Thyroid gland (tissue), 4 donors: Measurements from ENCODE around the gene COL21A1. TPM values are rescaled to one million over a fixed set of nuclear protein-coding genes. Genes with fewer than 3 reads are reported as not detected.

Source experiments
- DNase-seq, 2 donors: peaks; one replicate each; pipeline ENCODE4 v3.0.0-alpha.2; 2019
- H3K27ac ChIP-seq, 3 donors: fragments of 200-600 bp; sonication (generic); 1 replicate in 2 of 3; 2 replicates in 1 of 3; pipeline ENCODE4 v1.5.1; 2016 to 2019; ENCODE audit warnings: mild to moderate bottlenecking in 1 of 3, moderate library complexity in 1 of 3
- H3K27me3 ChIP-seq: fragments of 200-600 bp; sonication (generic); one replicate; pipeline ENCODE4 v1.5.1; 2019
- H3K36me3 ChIP-seq, 2 donors: fragments of 200-600 bp; sonication (generic); one replicate each; pipeline ENCODE4 v1.5.1; 2016 to 2019
- H3K4me1 ChIP-seq, 2 donors: fragments of 200-600 bp; sonication (generic); one replicate each; pipeline ENCODE4 v1.5.1; 2017 to 2019
- H3K4me3 ChIP-seq, 3 donors: fragments of 200-600 bp; sonication (generic); replicated peaks in 1 of 3; 1 replicate in 2 of 3; 2 replicates in 1 of 3; pipeline ENCODE4 v1.5.1; 2016; ENCODE audit warnings: mild to moderate bottlenecking in 1 of 3
- H3K9me3 ChIP-seq: fragments of 200-600 bp; sonication (generic); one replicate; pipeline ENCODE4 v1.5.1; 2017
- POLR2A ChIP-seq, 2 donors: fragments of 450-650 bp; IDR thresholded peaks; one replicate each; pipeline ENCODE4 v1.6.1; 2017; ENCODE audit warnings: antibody characterized with exemption in 2 of 2, mild to moderate bottlenecking in 2 of 2, moderate library complexity in 1 of 2
- WGBS, 2 donors: methylation state at CpG; one replicate each; pipeline ENCODE4 v1.1.5; 2017; 5-methylcytosine and 5-hydroxymethylcytosine counted together
- intact Hi-C: fragments of 100-400 bp; cut with DNase I; formaldehyde crosslinking; loops from one replicate; pipeline ENCODE4 v1.15.1; 2023
- total RNA-seq, 4 donors: library from RNA; depleted of rRNA; stranded (reverse); fragments of >200 nt; gene quantifications; one replicate each; pipeline ENCODE4 v1.2.3, GENCODE V29; 2016
- TF ChIP-seq, protein P1 (sequence below), 6 experiments: fragments of 200-600 bp in 3 of 6; fragments of 450-650 bp in 3 of 6; sonication (generic) in 3 of 6; IDR thresholded peaks; one replicate each; pipeline ENCODE4 v1.5.1; 2016 to 2019; ENCODE audit warnings: antibody characterized with exemption in 6 of 6, mild to moderate bottlenecking in 2 of 6, inconsistent platforms in 1 of 6, moderate library complexity in 1 of 6

Gene COL21A1
- total RNA-seq, 4 donors from 2014 or later, result 1.6 to 8.8 (median 3.0) TPM

DNA sequence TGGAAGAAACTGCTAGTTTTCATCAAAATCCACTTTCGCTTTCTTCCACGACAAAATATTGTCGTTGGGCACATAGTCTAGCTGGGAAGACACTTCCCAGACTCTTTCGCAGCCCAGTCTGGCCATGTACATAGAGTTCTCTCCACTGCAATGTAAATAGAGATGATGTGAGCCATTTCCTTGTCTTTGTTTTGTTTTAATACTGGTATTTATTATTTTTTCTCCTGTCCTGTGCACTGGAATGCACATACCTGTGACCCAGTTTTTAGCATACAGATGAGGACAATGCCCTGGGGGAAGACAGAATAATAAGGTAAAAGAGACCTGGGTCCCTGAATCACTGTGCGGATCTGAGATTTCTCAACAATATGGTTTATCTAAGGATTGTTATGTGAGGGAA lies 222.4 kb downstream of the COL21A1 start:
- TF ChIP-seq POLR2A (IDR thresholded peaks at IDR 0.05), result no peak
- TF ChIP-seq, protein P1, sequence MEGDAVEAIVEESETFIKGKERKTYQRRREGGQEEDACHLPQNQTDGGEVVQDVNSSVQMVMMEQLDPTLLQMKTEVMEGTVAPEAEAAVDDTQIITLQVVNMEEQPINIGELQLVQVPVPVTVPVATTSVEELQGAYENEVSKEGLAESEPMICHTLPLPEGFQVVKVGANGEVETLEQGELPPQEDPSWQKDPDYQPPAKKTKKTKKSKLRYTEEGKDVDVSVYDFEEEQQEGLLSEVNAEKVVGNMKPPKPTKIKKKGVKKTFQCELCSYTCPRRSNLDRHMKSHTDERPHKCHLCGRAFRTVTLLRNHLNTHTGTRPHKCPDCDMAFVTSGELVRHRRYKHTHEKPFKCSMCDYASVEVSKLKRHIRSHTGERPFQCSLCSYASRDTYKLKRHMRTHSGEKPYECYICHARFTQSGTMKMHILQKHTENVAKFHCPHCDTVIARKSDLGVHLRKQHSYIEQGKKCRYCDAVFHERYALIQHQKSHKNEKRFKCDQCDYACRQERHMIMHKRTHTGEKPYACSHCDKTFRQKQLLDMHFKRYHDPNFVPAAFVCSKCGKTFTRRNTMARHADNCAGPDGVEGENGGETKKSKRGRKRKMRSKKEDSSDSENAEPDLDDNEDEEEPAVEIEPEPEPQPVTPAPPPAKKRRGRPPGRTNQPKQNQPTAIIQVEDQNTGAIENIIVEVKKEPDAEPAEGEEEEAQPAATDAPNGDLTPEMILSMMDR (IDR thresholded peaks at IDR 0.05), result no peak
- Histone ChIP-seq H3K9me3 (no peaks in the 10 kb centered on the region), H3K27me3 (no peaks in the 10 kb centered on the region), H3K4me3 (no peak overlapping the region), H3K36me3 (no peaks in the 10 kb centered on the region), H3K27ac (no peak overlapping the region), H3K4me1 (no peaks in the 10 kb centered on the region)
- DNase-seq, result no peak
- WGBS, 2 donors, result 81 to 86% methylated on average over 5 of the region's 5 CpGs
- intact Hi-C loops, result no loop called here

DNA sequence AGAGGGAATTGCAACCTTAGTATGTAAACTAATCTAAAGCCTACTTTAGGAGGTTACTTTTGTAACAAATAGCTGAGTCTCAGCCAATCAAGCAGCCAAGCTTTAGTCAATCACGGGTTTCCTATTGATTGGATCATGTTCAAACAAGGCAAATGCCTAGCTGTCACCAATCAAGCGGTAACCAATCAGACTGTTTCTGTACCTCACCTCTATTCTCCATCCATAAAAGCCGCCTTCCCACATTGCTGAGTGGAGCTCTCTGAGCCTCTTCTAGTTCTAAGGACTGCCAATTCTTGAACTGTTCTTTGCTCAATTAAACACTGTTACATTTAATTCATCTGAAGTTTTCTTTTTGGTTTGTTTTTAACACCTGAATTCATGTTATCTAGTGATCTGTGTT lies 223.6 kb downstream of the COL21A1 start:
- no peak for DNase-seq
- H3K36me3 ChIP-seq, result no peaks in the 10 kb centered on the region
- H3K4me1 ChIP-seq, result no peaks in the 10 kb centered on the region
- WGBS, 2 donors, result 69 to 75% methylated on average over 3 of the region's 3 CpGs
- no peaks in the 10 kb centered on the region for H3K27me3 ChIP-seq
- no peak for TF ChIP-seq POLR2A (IDR thresholded peaks at IDR 0.05)
- TF ChIP-seq, protein P1 (IDR thresholded peaks at IDR 0.05), result no peak
- no peak overlapping the region for H3K4me3 ChIP-seq
- intact Hi-C loops, result no loop called here
- no peak overlapping the region for H3K27ac ChIP-seq
- no peaks in the 10 kb centered on the region for H3K9me3 ChIP-seq

DNA sequence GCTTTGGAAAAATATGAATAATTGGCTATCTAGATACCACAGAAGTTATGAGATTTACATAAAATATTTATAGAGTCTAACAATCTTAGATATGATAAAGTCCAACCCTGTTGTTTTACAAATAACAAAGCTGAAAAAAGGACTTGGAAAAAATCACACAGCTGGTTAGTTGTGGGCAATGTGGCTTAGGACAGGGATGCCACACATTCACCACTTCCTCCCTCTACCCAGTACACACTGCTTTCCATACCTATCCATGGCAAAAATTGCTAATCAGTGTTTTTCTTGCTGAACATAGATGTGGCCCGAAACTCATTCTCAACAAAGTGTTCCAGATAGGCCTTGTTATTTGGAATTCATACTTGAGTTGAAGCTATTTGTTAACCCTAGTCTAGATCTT lies 224.7 kb downstream of the COL21A1 start:
- Histone ChIP-seq H3K27me3 (no peaks in the 10 kb centered on the region), H3K27ac (no peak overlapping the region), H3K4me1 (no peaks in the 10 kb centered on the region), H3K9me3 (no peaks in the 10 kb centered on the region), H3K4me3 (no peak overlapping the region), H3K36me3 (no peaks in the 10 kb centered on the region)
- TF ChIP-seq, protein P1 (IDR thresholded peaks at IDR 0.05), result no peak
- no peak for TF ChIP-seq POLR2A (IDR thresholded peaks at IDR 0.05)
- WGBS, 2 donors, result 94 to 96% methylated on average over 1 of the region's 1 CpG
- intact Hi-C loops, result no loop called here
- no peak for DNase-seq

DNA sequence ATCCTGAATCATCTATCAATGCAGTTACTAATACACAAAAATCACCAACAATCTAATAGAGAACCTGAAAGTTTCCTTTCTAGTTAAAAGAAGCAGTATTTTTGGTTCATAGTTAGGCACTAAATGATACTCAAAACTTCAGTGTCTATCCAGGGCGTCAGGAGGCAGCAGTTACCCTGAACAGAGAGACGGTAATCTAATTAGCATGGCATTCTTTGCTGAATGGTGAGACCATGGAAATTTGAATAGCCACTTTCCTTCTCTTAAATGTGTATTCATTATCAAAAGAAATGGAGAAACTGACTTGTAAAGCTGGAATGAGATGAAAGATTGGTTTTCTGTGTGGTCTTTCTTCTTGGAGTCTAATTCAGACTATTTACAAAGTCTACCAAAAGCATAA lies 225.4 kb downstream of the COL21A1 start:
- no peak for DNase-seq
- Histone ChIP-seq H3K36me3 (no peaks in the 10 kb centered on the region), H3K9me3 (no peaks in the 10 kb centered on the region), H3K4me1 (no peaks in the 10 kb centered on the region), H3K27me3 (no peaks in the 10 kb centered on the region), H3K4me3 (no peak overlapping the region), H3K27ac (no peak overlapping the region)
- 77 to 78% methylated on average over 2 of the region's 2 CpGs for WGBS, 2 donors
- TF ChIP-seq, protein P1 (IDR thresholded peaks at IDR 0.05), result no peak
- no peak for TF ChIP-seq POLR2A (IDR thresholded peaks at IDR 0.05)
- intact Hi-C loops, result no loop called here

DNA sequence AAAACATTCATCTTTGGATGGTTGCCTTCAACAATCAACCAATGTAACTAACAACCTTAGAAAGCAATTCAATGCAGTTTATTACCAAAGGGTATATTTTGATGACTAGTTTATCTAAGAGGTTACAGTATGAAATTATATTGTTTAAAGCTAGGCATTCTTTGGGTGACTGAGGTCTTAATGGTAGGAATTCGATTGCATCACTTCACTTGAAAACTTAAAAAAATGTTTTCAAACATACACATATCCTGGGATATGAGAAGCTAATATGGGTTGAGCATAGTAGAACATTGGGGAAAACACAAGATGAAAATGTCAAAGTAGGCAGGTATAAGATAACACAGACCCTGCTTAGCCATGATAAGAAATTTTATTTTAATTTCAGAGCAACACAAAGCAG lies 227.4 kb downstream of the COL21A1 start:
- Histone ChIP-seq H3K9me3 (no peaks in the 10 kb centered on the region), H3K36me3 (no peaks in the 10 kb centered on the region), H3K27me3 (no peaks in the 10 kb centered on the region), H3K4me1 (no peaks in the 10 kb centered on the region), H3K27ac (no peak overlapping the region), H3K4me3 (no peak overlapping the region)
- 85 to 90% methylated on average over 1 of the region's 1 CpG for WGBS, 2 donors
- no peak for DNase-seq
- intact Hi-C loops, result no loop called here
- no peak for TF ChIP-seq POLR2A (IDR thresholded peaks at IDR 0.05)
- TF ChIP-seq, protein P1 (IDR thresholded peaks at IDR 0.05), result no peak
